Measurements from ENCODE around the gene SYT8. TPM values are rescaled to one million over a fixed set of nuclear protein-coding genes. Genes with fewer than 3 reads are reported as not detected.

SYT8 gene
- total RNA-seq, 4 donors from 2014 or later: not detected

- no peak for TF ChIP-seq CTCF (IDR thresholded peaks at IDR 0.05)
- ATAC-seq (ENCODE audit: low FRiP score): no peak
- no peak for DNase-seq (ENCODE audit: low spot score)
Observed at GRCh38 chr11:1829039-1829820, 5.6 kb upstream of the SYT8 start.

- ATAC-seq (ENCODE audit: low FRiP score) (no peak), DNase-seq (ENCODE audit: low spot score) (no peak)
- no peak for TF ChIP-seq CTCF (IDR thresholded peaks at IDR 0.05)
Observed at GRCh38 chr11:1830004-1830321, 4.8 kb upstream of the SYT8 start.

GRCh38 chr11:1830322-1831223 lies 4.2 kb upstream of the SYT8 start:
- TF ChIP-seq CTCF (IDR thresholded peaks at IDR 0.05): no peak
- ATAC-seq (ENCODE audit: low FRiP score) (no peak), DNase-seq (ENCODE audit: low spot score) (no peak)

GRCh38 chr11:1831338-1832210 lies 3.2 kb upstream of the SYT8 start:
- no peak for TF ChIP-seq CTCF (IDR thresholded peaks at IDR 0.05)
- no peak for ATAC-seq (ENCODE audit: low FRiP score)
- DNase-seq (ENCODE audit: low spot score): no peak

- DNase-seq (ENCODE audit: low spot score): no peak
- peak in 2 of 3 donors; percentile 79 to 88 for TF ChIP-seq CTCF (IDR thresholded peaks at IDR 0.05)
- ATAC-seq (ENCODE audit: low FRiP score): no peak
Observed at GRCh38 chr11:1832211-1832919, 2.4 kb upstream of the SYT8 start.

GRCh38 chr11:1832920-1833295 lies 1.9 kb upstream of the SYT8 start:
- TF ChIP-seq CTCF (IDR thresholded peaks at IDR 0.05): no peak
- no peak for DNase-seq (ENCODE audit: low spot score)
- no peak for ATAC-seq (ENCODE audit: low FRiP score)

Measured in omental fat pad (tissue), 4 donors.